ACHN (cell line): ENCODE results near the gene PLEKHG5.

Experiments
- DNase-seq: peaks from one replicate; pipeline ENCODE4 v3.0.0-alpha.2; 2015
- in situ Hi-C: cut with HindIII; loops from 2 replicates; pipeline ENCODE4 v1.10.0; 2017; ENCODE audit warnings: low sequenced_read_pairs, low pct_ligation_motif_present, low pct_unique_long_range_greater_than_20kb

Gene PLEKHG5

DNA sequence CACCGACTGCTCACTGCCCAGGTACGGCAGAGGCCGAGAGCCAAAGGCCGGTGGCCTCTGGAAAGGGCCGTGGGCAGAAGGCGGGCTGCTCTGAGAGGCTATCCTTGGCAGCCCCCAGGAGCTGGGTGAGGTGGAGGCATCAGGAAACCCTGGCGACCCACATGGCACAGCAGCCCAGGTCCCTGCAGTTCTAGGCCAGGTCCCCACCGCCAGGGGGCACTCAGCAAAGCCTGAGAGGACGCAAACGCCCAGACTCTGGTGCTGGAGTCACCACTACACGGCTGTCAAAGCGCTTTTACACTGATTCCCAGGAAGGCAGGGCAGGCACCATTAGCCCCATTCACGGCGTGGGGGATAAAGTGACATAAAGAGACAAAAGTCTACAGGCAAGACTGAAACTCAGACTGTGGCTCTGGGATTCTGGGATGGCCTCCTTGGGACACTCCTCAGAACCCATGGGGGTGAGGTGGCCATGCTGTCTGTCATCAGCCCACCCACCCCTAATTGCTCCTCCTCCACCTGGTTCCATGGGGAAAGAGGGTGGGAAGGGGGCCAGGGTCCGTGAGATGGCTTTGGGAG is 4.9 kb downstream of the PLEKHG5 start:
- DNase-seq: peak; percentile 77
- in situ Hi-C loops: no loop called here

DNA sequence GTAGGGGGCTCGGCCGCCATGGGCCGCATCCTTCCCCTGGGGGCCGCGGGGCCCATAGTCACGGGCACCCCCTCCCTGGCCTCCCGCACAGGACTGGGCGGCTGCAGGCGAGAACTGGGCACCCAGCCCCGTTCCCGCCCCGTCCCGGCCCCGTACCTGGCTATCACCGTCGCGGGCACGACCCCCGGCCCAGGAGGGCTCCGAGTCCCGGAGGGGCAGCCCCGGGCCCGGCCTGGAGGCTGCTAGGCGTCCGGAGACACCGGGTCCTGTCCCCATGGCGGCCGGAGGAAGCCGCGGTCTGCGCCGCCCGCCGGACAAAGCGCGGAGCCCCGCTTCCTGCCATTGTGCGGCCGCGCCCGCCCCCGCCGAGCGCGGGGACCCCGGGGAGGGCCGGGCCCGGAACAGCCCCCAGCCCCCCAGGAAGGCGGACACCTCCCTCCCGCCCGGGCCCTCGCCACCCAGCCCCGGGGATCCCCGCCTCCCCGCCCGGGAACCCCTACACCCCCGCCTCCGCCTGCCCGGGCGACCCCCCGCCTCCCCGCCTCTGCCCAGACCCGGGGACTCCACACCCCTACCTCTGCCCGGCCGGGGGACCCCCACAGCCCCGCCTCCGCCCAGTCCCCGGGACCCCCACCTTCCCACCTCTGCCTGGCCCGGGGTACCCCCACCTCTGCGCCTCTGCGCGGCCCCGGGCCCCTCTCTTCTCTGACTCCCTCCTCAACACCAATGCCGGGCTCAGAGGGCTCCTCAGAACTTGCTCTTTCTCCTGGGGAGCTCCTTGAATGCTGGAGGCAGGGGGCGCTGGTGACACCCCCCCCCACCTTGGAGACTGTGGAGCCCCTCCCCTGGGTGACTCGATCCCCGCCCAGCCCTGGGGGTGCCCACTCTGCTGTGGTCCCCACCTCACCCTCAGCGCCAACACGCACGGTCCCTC is 6.0 kb downstream of the PLEKHG5 start:
- in situ Hi-C loops: no loop called here
- DNase-seq: no peak

- in situ Hi-C loops: no loop called here
- no peak for DNase-seq
These were observed 6.7 kb downstream of the PLEKHG5 start for GRCh38 chr1:6484826-6485167.

GRCh38 chr1:6483761-6484117 is 7.7 kb downstream of the PLEKHG5 start:
- no peak for DNase-seq
- in situ Hi-C loops: no loop called here

DNA sequence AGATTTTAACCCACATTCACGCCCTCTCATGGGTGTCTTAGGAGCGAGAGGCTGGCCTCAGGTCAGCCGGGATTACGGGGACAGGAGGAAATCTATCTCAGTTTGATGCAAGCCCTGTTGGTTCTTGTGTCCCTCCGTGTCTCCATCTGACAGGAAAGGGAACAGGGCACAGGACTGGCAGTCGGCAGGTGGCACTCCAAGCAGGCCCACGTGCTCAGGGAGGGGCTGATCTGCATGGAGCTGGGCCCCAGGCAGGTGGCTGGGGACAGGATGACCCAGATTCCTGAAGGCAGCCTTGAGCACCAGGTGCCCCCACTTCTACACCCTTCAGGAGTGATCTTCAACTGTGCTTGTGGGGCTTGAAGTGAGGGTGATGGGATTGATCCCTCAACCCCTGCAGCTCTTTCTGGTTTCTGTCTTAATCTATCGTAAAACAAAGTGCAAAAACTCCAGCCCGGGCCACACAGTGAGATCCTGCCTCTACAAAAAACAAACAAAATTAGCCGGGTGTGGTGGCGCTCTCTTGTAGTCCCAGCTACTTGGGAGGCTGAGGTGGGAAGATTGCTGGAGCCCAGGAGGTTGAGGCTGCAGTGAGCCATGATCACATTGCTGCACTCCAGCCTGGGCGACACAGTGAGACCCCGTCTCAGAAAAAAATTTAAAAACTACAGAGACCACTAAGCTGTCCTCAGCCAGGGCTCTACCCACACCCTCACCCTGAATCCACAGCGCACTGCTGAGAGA is 8.3 kb downstream of the PLEKHG5 start:
- in situ Hi-C loops: no loop called here
- no peak for DNase-seq

GRCh38 chr1:6481820-6482219 is 9.6 kb downstream of the PLEKHG5 start:
- in situ Hi-C loops: no loop called here
- DNase-seq: no peak

- in situ Hi-C loops: no loop called here
- no peak for DNase-seq
These were observed 14.2 kb downstream of the PLEKHG5 start for GRCh38 chr1:6477039-6477820.

- in situ Hi-C loops: no loop called here
- no peak for DNase-seq
These were observed 15.0 kb downstream of the PLEKHG5 start for GRCh38 chr1:6476483-6476882.

DNA sequence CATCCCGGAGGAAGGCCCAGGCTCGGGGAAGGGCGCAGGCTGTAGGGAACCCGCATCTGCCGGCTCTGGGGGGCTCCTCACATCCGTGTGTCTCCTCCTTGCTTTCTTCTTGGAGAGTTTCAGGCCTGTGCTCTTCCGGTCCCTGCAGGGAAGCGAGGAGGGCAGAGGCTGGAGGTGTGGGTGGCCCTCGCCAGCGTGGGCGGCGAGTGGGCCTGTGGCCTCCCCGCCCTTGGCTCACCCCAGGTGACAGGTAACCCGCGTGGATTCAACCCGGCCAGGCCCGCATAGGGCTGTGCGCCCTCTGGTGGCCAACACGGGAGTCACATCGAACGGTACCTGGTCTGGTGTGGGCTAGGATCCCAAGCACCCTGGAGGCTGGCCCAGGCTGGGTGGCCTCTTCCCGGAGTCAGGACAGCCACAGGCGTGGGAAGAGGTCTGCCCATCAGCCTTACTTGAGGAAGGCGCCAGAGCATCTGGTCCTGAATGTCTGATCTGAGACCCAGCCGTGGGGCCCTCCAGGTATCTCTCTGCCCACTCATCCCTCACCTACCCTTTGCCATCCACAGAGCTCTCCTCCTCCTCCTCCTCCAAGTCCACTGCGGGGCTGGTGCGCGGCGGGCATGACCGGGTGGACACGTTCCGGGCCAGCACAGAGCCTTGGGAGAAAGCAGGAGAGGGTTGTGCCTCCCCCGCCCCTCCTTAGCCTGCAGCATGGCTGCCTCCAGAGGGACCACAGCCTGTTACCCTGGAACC is 15.9 kb downstream of the PLEKHG5 start:
- in situ Hi-C loops: no loop called here
- peak; percentile 37 for DNase-seq

DNA sequence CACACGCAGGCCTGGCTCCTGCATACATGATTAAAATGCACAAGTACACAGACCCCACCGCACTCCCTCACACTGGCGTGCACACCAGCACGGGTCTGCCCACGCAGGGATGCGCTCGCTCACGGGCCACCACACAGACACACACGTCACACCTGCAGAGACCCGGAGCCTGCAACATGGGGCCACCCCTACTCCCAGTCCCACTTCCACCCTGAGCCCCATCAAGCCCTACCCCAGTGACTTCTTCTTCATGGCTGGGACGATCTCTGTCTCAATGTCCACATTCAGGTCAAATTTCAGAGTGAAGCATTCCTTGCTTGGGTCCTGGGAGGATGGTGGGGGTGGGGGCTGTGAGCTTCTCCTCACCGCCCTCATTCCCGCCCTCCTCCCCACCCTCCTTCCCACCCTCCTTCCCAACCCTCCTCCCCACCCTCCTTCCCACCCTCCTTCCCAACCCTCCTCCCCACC is 16.6 kb downstream of the PLEKHG5 start:
- no peak for DNase-seq
- in situ Hi-C loops: no loop called here

DNA sequence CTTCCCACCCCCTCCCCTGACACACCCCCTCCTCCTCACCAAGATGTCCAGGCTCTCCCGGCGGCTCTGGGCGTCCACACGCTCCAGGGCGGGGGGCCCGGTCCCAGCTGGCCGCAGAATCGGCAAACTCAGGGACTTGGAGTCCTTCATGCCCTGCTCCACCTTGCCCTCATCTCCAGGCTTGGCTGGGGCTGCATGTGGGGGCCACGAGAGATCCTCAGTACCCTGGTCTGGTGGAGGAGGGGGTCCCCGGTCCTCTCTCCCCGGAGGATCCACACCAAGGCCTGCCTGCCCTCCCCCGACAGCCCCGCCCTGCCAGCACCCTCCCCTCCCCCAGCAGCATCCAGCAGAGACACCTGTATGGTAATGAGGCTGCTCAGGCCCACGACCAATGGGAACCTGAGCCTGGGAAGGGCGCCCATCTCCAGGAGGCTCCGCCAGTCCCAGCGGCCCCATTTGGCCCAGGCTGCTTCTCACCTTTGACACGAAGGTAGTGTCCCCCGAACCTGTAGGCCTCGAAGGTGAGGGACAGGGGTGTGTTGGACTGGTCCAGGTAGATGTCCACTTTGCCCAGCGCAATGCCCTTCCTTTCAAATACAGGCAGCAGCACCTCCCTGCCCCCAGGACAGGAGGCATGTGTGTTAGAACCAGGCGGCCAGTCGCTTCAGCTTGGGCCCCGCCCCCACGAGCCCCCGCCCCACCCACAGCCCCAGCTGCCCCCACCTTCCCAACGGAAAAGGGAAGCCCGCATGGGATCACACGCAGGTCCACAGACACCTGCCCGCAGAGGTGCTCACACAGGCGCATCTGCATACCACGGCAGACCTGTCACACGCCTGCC is 17.3 kb downstream of the PLEKHG5 start:
- in situ Hi-C loops: no loop called here
- no peak for DNase-seq

DNA sequence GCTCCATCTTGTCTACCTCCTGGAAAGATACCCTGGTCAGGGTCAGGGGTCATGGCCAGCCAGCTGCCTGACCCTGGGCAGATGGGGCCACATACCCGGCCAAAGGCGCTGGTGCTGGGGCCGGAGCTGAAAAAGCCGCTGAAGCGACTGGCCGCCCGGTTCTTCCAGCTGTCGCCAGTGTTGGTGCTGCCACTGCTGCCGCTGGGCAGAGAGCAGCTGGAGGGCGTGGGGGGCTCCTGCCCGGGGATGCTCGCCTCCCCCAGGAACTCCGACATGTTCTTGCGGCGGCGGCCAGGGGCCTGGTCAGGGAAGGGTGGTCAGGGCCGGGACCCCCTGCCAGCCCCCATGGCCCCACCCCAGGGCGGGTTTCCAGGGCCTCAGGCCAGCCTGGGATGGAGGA is 18.3 kb downstream of the PLEKHG5 start:
- DNase-seq: no peak
- in situ Hi-C loops: no loop called here

DNA sequence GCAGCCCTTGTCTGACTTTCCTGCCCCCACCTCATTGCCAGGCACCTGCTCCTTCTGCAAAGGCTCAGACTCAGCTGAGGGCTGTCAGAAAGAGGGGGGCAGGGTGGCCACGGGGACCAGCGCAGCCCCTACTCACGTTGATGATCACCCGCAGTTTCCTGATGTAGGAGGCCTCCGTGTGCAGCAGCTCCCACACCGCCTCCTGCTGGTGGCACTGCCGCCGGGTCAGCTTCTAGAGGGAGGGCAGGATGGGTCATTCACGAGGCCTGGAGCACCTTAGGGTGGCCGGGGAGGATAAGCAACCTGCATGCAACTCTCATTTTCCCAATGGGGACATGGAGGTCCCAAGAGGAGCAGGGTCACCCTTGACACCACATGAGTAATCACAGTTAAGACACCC is 19.1 kb downstream of the PLEKHG5 start:
- DNase-seq: no peak
- in situ Hi-C loops: no loop called here

- no peak for DNase-seq
- in situ Hi-C loops: no loop called here
These were observed 19.5 kb downstream of the PLEKHG5 start for GRCh38 chr1:6471970-6472368.

DNA sequence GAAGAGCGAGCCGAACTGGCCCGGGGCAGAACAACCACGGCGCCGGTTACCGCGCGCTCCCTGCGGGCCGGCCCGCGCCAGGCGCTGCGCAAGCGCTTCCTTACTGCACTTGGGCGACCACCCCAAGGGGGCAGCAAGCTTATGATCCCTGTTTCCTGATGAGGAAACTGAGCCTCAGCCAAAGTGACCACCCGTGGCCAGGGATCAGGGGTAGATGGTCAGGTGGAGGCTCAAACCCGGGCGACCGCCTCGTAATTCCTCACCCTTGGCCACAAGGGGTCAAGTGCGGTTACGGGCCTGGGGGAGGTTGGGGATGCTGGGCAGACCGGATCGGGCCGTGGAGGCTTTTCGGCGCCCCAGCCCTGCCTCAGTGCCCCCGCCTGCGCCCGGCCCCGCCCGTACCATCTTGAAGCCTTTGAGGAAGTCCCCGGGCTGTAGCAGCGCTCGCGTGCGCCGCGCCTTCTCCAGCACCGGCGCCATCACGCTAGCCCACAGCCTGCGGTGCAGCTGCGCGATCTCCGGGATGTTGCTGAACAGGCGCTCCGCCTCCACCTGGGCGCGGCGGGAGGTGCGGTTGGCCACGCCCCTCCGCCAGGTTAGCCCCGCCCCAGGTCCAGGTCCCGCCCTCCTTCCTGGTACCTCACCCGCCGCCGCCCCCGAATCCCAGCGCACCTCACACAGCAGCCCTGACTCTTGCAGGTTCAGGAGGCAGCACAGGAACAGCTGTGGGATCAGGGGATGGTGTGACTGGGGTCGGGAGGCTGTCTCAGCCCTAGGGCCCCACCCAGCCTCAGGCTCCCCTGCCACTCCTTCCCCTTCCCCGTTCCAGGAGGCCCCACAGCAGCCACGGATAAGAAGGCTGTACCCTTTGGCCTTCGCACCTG is 20.1 kb downstream of the PLEKHG5 start:
- no peak for DNase-seq
- in situ Hi-C loops: no loop called here
